GM18502 (cell line): ENCODE results near the gene EDC4.
"Not testable (repeated sequence)": the region's sequence is repeated elsewhere in the genome, so short reads cannot be mapped to it uniquely, and the experiment has no call there.

Experiments
- ATAC-seq: cut with Tn5 transposase; IDR thresholded peaks from one replicate; pipeline ENCODE4 v1.9.1; 2021; ENCODE audit warnings: mild to moderate bottlenecking; ENCODE audit not compliant: unreplicated experiment, poor library complexity

EDC4 gene

DNA sequence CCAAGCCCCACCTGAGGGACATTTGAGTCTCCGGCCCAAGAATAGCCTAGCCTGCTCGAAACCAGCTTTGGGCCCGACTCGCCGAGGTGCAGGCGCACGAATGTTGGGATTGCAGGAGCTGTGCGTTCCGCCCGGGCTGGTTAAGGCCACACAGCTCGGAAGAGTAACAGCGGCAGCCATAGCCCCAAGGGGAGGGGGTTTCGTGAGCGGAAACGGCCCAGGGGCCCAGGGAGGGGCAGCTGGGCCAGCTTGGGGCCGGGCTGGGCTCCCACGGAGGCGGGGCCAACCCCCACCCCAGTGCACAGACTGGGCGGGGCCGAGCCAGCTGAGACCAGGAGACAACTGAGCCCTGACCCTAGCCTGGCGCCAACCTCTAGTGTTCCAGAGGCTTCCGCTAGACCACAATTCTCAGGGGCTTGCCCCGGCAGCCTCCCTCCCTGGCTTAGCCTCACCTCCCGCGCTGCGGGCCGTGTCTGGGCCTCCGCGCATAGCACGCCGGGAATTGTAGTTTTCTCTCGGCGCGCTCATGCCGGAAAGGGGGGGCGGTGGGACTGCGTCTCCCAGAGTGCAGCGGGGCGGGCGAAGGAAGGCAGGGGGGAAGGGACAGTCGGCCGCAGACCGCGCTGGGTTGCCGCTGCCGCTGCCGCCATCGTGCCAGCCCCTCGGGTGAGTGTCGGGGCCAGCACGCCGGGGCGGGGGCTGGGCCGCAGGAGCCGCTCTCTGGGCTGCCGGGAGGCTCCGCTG is 26.4 kb upstream of the EDC4 start, which contains the start of gene NUTF2:
TSS of gene NUTF2 (plus strand) at position 614 of the 744 bp plus-strand sequence. CDS start 18,198 bp downstream, outside the sequence.
- peak; percentile 61 for ATAC-seq

DNA sequence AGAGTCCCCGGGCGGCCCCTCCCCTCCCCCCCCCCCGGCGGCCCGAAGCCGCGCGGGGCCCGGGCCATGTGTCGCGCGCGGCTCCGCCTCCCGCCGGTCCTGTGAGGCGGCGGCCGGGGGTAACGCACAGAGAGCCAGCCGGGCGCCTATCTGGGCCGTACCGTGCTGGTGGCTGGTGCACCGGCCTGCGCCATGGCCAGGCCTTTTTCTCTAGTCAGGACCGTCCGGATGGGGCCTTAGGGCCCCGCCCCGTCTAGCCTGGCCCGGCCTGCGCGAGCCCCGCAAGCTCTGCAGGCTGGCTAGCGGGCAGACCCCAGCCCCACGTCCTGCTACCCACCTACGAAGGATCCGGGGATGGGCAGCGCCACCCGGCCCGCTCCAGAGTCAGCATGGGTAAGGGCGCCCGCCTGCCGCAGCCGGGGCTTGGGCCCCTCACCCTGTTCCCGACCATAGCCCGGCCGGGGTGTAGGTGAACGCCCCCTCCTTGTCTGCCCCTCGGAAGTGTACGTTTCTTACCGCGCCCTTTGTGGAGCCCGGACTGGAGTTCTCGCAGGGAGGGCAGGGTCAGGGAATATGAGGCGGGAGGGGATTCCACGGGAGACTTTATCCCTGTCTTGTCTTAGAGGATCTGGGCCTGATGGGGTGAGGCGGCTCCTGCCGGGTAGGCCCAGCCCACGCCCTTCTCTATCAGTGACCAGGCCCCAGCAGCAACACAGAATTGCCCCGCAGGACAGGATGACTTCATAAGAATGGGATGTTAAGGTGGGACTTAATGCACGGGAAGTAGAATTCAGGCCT is 25.6 kb upstream of the EDC4 start, which contains the start of gene CENPT:
TSS of gene CENPT (minus strand) at position 630 of the 798 bp plus-strand sequence. CDS start 13,834 bp downstream, outside the sequence.
- ATAC-seq = peak; percentile 32

DNA sequence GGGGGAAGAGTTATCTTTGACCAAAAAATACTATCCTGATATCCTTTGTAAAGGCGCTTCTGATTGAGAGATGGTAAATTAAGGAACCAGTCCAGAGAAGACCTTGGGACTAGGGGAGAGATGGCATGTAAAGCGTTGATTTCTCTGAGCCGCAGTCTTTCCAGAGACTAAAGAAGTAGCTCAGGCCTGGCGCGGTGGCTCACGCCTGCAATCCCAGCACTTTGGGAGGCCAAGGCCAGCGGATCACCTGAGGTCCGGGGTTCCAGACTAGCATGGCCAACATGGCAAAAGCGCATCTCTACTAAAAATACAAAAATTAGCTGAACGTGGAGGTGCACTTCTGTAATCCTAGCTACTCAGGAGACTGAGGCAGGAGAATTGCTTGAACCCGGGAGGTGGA is 24.7 kb upstream of the EDC4 start:
- ATAC-seq = no peak

DNA sequence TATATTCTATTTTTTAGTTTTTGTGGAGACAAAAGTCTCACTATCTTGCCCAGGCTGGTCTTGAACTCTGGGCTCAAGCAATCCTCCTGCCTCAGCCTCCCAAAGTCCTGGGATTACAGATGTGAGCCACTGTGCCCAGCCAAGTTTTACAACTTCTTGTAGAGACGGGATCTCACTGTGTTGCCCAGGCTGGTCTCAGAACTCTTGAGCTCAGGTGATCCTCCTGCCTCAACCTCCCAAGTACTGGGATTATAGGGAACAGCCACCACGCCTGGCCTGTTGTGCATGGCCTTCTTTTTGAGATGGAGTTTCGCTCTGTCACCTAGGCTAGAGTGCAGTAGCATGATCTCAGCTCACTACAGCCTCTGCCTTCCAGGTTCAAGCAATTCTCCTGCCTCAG is 19.2 kb upstream of the EDC4 start:
- ATAC-seq = no peak

- ATAC-seq = no peak
Measured at GRCh38 chr16:67855789-67856188, 17.1 kb upstream of the EDC4 start.

- ATAC-seq = no peak
Measured at GRCh38 chr16:67856927-67857546, 15.8 kb upstream of the EDC4 start.

DNA sequence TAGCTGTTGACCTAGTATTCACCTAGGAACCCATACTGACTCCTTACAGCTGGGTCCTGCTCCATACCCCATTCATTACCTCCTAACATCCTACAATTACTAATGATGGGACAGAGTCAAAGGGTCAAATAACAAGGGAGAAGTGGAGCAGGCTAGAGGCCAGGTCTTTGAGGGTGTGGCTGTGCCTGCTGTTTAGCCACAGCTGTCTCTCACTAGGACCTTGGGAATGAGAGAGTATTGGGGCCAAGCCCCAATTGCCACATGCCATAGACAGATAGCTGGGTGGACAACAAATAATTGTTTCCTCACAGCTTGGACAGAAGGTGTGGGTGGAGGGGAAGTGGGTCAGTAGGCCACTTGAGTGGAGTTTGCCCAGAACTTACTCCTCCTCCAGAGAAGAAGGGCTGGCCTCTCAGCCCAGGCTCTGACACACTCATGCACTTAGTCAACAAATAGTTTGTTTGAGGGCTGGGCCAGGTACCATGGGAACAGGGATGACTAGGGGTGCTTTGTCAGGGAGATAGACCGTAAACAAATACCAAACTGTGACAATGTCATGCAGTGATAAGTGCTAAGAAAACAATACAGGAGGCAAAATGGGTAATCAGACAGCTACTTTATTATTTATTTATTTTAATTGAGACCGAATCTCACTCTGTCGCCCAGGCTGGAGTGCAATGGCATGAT is 15.2 kb upstream of the EDC4 start:
- ATAC-seq = no peak

- no peak for ATAC-seq
Measured at GRCh38 chr16:67858500-67858899, 14.4 kb upstream of the EDC4 start.

- ATAC-seq = no peak
Measured at GRCh38 chr16:67860589-67861398, 12.1 kb upstream of the EDC4 start.

DNA sequence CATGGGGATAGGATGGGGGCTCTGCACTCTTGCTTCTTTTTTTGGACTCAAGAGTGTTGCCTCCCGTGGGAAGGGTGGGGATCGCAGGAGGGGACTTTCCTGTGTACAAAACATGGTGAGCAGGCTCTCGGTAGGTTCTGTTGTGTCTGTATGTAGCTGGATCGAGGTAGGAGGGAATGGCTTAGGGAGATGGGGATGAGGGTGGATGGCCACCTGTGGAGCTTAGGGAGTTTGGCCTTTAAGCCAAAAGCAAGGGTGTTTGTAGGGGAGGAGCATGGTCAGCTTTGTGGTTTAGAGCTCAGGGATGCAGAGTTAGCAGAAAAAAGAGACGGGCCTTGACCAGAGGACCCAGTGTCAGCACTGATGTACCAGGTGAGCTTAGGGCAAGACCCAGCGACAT is 11.0 kb upstream of the EDC4 start:
- ATAC-seq = no peak

DNA sequence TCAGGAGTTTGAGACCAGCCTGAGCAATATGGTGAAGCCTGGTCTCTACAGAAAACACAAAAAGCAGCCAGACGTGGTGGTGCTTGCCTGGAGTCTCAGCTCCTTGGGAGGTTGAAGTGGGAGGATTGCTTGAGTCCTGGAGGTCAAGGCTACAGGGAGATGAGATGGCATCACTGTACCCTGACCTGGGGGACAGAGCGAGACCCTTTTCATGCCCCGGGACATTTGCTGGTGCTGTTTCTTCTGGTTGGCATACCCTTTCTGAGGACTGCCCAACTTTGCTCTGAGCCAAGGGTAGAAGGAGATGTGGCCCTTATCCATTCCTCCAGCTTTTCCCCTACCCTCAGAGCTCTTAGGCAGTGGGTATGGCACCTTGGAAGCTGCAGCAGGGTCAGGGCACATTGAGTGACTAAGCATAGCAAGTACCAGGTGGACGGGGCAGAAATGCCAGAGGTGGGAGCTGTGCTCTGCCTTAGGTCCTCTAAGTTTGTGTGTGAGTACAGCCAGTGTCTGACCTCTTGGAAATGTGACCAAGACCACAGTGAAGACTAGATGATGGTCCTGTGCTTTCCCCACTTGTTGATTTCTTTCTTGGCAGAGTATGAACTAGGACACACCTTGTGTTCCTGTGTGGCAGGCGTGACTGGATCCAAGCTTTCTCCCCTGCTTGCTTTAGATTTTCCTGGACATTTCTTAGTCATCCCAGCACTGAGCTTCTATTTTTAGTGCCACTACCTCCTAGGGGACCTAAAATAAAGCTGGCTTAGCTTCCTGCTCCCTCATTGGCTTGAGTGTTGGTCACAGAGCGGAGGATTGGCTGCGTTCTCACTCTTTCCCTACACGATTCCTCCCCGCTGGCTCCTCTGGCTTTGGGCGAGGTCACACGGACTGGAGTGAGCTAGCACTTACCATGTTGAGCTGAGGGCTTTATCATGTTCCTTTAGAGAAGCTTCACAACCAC is 9.9 kb upstream of the EDC4 start:
- no peak for ATAC-seq

DNA sequence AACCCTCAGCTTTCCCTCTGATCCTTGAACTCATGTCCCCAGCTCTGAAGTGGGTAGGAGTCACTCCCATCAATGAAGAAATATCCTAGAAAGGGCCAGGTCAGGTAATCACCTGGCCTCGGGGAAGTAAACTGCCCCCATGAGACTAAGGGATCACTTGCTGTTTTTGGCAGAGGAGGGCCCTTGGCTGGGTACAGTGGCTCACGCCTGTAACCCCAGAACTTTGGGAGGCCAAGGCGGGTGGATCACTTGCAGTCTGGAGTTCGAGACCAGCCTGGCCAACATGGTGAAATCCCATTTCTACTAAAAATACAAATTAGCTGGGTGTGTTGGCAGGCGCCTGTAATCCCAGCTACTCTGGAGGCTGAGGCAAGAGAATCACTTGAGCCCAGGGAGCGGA is 8.8 kb upstream of the EDC4 start:
- not testable (repeated sequence) for ATAC-seq

GRCh38 chr16:67864594-67864993 is 8.3 kb upstream of the EDC4 start:
- ATAC-seq = no peak

- no peak for ATAC-seq
Measured at GRCh38 chr16:67865318-67865717, 7.5 kb upstream of the EDC4 start.

- no peak for ATAC-seq
Measured at GRCh38 chr16:67868290-67868689, 4.6 kb upstream of the EDC4 start.

DNA sequence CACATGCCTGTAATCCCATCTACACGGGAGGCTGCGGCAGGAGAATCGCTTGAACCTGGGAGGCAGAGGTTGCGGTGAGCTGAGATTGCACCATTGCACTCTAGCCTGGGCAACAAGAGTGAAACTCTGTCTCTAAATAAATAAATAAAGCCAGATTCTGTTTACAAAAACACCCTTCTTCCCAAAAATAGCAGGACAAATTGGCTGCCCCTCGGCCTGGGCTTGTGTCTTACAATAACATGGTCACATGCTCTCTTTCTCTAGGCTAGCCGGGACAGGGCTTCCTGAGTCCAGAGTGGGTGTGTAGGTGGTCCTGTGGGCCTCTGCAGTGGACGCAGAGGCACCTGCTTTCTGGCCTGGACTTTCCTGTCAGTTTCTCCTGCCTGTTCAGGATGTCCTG is 3.2 kb upstream of the EDC4 start:
- no peak for ATAC-seq

DNA sequence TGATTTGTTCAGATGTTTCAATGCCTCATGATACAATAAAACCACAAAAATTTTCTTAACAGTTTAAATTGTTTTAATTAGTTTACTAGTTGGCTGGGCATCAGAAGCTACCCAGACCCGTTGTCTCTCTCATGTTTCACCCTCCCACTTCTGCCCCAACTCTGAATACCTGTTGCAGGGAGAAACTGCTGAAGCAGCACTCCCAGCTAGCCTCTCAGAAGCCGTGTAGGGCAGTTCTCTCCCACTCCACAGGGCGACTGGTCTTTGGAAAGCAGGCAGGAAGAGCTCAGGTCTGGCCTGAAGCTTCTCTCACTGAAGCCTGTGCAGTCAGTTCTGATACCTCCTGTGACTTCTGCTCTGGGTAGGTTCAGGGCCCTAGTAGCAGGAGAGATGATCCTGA is 1.6 kb upstream of the EDC4 start:
- ATAC-seq = no peak

GRCh38 chr16:67872131-67872630 is 671 bp upstream of the EDC4 start:
- ATAC-seq = no peak
